MM.1S (cell line): ENCODE measurements around the gene FNDC8.

ENCODE experiments used
- DNase-seq: peaks from one replicate; pipeline ENCODE4 v3.0.0-alpha.2; 2015
- H2AFZ ChIP-seq: fragments of 300-600 bp; sonication (generic); 2 replicates; pipeline ENCODE4 v1.6.0; 2016; ENCODE audit warnings: antibody characterized with exemption, low read length
- H3F3A ChIP-seq: fragments of 300-600 bp; sonication (generic); 2 replicates; pipeline ENCODE4 v1.6.1; 2016; ENCODE audit warnings: mild to moderate bottlenecking, antibody characterized with exemption, low read length, moderate library complexity, mixed read lengths; ENCODE audit not compliant: insufficient read depth
- H3K27ac ChIP-seq: fragments of 300-600 bp; sonication (generic); 2 replicates; pipeline ENCODE4 v1.5.1; 2016; ENCODE audit warnings: mild to moderate bottlenecking, low read length
- H3K27me3 ChIP-seq: fragments of 300-600 bp; sonication (generic); replicated peaks from 2 replicates; pipeline ENCODE4 v1.6.0; 2016; ENCODE audit warnings: low read length; ENCODE audit not compliant: insufficient read depth
- H3K36me3 ChIP-seq: fragments of 300-600 bp; sonication (generic); replicated peaks from 2 replicates; pipeline ENCODE4 v1.6.1; 2016; ENCODE audit warnings: mild to moderate bottlenecking, low read length, mixed read lengths; ENCODE audit not compliant: insufficient read depth
- H3K4me1 ChIP-seq: fragments of 300-600 bp; sonication (generic); 2 replicates; pipeline ENCODE4 v1.6.1; 2016; ENCODE audit warnings: low read length, mixed read lengths
- H3K4me2 ChIP-seq: fragments of 300-600 bp; sonication (generic); 2 replicates; pipeline ENCODE4 v1.6.0; 2016; ENCODE audit warnings: low read depth, low read length
- H3K4me3 ChIP-seq: fragments of 300-600 bp; sonication (generic); 2 replicates; pipeline ENCODE4 v1.5.1; 2016; ENCODE audit warnings: low read length, mixed read lengths
- H3K79me2 ChIP-seq: fragments of 300-600 bp; sonication (generic); 2 replicates; pipeline ENCODE4 v1.6.1; 2016; ENCODE audit warnings: mixed run types, low read length, mixed read lengths
- H3K9ac ChIP-seq: fragments of 300-600 bp; sonication (generic); 2 replicates; pipeline ENCODE4 v1.6.1; 2016; ENCODE audit warnings: low read length, mixed read lengths
- H3K9me2 ChIP-seq: fragments of 300-600 bp; sonication (generic); replicated peaks from 2 replicates; pipeline ENCODE4 v1.6.1; 2016; ENCODE audit warnings: mild to moderate bottlenecking, low read length, mixed read lengths; ENCODE audit not compliant: insufficient read depth
- H3K9me3 ChIP-seq: fragments of 300-600 bp; sonication (generic); replicated peaks from 2 replicates; pipeline ENCODE4 v1.6.1; 2016; ENCODE audit warnings: mild to moderate bottlenecking, low read length, mixed read lengths; ENCODE audit not compliant: insufficient read depth
- H4K20me1 ChIP-seq: fragments of 300-600 bp; sonication (generic); 2 replicates; pipeline ENCODE4 v1.6.1; 2016; ENCODE audit warnings: mild to moderate bottlenecking, low read length, moderate library complexity, mixed read lengths; ENCODE audit not compliant: insufficient read depth
- CTCF ChIP-seq: fragments of 300-600 bp; sonication (generic); IDR thresholded peaks from 2 replicates; pipeline ENCODE4 v1.5.1; 2016; ENCODE audit warnings: antibody characterized with exemption, low read length, mixed read lengths
- EZH2 ChIP-seq: fragments of 300-600 bp; sonication (generic); optimal IDR thresholded peaks from 2 replicates; pipeline ENCODE3; 2017; ENCODE audit warnings: low read depth, mild to moderate bottlenecking, antibody characterized with exemption, low read length, mixed read lengths
- EZH2phosphoT487 ChIP-seq: fragments of 300-600 bp; sonication (generic); IDR thresholded peaks from 2 replicates; pipeline ENCODE4 v1.6.1; 2018; ENCODE audit warnings: antibody characterized with exemption, low read length

The FNDC8 gene

GRCh38 chr17:35160354-35161201 lies 39.2 kb downstream of the FNDC8 start:
- Histone ChIP-seq H3K9me2 (no peaks in the 10 kb centered on the region), H2AFZ (no peak overlapping the region), H3K27me3 (no peaks in the 10 kb centered on the region), H4K20me1 (no peaks in the 10 kb centered on the region), H3K27ac (no peak overlapping the region), H3K9me3 (no peaks in the 10 kb centered on the region), H3K36me3 (no peaks in the 10 kb centered on the region), H3K4me2 (no peak overlapping the region), H3K9ac (no peak overlapping the region), H3K4me3 (no peak overlapping the region), H3K4me1 (no peaks in the 10 kb centered on the region), H3F3A (no peaks in the 10 kb centered on the region), H3K79me2 (no peaks in the 10 kb centered on the region)
- DNase-seq, result no peak
- TF ChIP-seq EZH2, result no peak
- TF ChIP-seq CTCF, result no peak
- TF ChIP-seq EZH2phosphoT487, result no peak

DNA sequence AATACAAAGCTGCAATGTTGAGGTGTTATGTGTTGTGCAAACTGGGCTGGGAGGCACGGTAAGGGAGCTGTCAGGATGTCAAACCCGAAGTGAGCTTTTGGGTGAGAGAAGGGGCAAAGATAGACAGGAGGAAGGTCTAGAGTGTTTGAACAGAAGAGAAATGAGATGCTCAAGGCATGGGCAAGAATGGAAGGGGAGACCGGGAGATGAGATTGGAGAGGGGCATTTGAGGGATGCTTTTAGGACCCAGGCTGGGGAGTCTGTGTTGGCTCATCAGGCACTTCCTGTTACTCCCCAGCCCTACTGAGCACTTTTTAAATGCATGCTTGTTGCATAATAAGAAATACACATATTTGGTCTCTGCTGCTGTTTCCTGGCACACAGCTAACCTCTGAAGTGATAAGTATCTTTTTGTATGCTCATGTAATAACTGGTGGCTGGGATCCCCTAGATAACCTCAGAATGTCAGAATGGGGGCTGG lies 39.9 kb downstream of the FNDC8 start:
- DNase-seq, result no peak
- H2AFZ ChIP-seq, result no peak overlapping the region
- H3K4me1 ChIP-seq, result no peaks in the 10 kb centered on the region
- no peak overlapping the region for H3K9ac ChIP-seq
- TF ChIP-seq EZH2 (no peak), EZH2phosphoT487 (no peak), CTCF (no peak)
- H3F3A ChIP-seq, result no peaks in the 10 kb centered on the region
- H4K20me1 ChIP-seq, result no peaks in the 10 kb centered on the region
- no peak overlapping the region for H3K4me2 ChIP-seq
- no peak overlapping the region for H3K4me3 ChIP-seq
- no peaks in the 10 kb centered on the region for H3K79me2 ChIP-seq
- H3K9me2 ChIP-seq, result no peaks in the 10 kb centered on the region
- no peaks in the 10 kb centered on the region for H3K36me3 ChIP-seq
- H3K9me3 ChIP-seq, result no peaks in the 10 kb centered on the region
- H3K27ac ChIP-seq, result no peak overlapping the region
- H3K27me3 ChIP-seq, result no peaks in the 10 kb centered on the region

GRCh38 chr17:35162755-35163154 lies 41.3 kb downstream of the FNDC8 start:
- H4K20me1 ChIP-seq, result no peaks in the 10 kb centered on the region
- no peak overlapping the region for H3K4me2 ChIP-seq
- no peaks in the 10 kb centered on the region for H3F3A ChIP-seq
- no peak overlapping the region for H2AFZ ChIP-seq
- H3K4me3 ChIP-seq, result no peak overlapping the region
- TF ChIP-seq EZH2, result no peak
- no peaks in the 10 kb centered on the region for H3K9me2 ChIP-seq
- H3K4me1 ChIP-seq, result no peaks in the 10 kb centered on the region
- H3K79me2 ChIP-seq, result no peaks in the 10 kb centered on the region
- H3K9ac ChIP-seq, result no peak overlapping the region
- H3K9me3 ChIP-seq, result no peaks in the 10 kb centered on the region
- H3K36me3 ChIP-seq, result no peaks in the 10 kb centered on the region
- H3K27ac ChIP-seq, result no peak overlapping the region
- no peaks in the 10 kb centered on the region for H3K27me3 ChIP-seq
- DNase-seq, result no peak

DNA sequence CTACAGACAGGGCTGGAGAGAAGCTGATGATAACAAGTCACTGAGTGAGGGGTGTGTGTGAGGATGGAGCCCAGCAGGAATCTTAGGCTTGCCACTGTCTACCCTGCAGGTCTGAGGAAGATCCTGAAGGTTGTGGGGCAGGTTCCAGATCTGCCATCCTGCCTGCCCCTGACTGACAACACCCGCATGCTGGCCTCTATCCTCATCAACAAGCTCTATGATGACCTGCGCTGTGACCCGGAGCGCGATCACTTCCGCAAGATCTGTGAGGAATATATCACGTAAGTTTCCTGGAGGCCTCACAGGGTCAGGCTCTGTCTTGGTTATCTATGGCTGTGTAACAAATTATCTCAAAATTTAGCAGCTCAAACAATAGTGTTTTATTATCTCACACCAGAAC lies 42.5 kb downstream of the FNDC8 start:
- H3K27me3 ChIP-seq, result no peaks in the 10 kb centered on the region
- H3K36me3 ChIP-seq, result no peaks in the 10 kb centered on the region
- H3K9me3 ChIP-seq, result no peaks in the 10 kb centered on the region
- H3K79me2 ChIP-seq, result no peaks in the 10 kb centered on the region
- no peak for DNase-seq
- no peaks in the 10 kb centered on the region for H4K20me1 ChIP-seq
- no peak overlapping the region for H2AFZ ChIP-seq
- H3K4me1 ChIP-seq, result no peaks in the 10 kb centered on the region
- H3K27ac ChIP-seq, result no peak overlapping the region
- no peak overlapping the region for H3K4me3 ChIP-seq
- no peaks in the 10 kb centered on the region for H3K9me2 ChIP-seq
- TF ChIP-seq EZH2phosphoT487, result no peak
- no peak for TF ChIP-seq EZH2
- TF ChIP-seq CTCF, result no peak
- no peaks in the 10 kb centered on the region for H3F3A ChIP-seq
- H3K9ac ChIP-seq, result no peak overlapping the region
- H3K4me2 ChIP-seq, result no peak overlapping the region
